GM10248 (cell line): ENCODE data around the gene NSMCE1.
A peak's percentile ranks its signal among the peaks of the same experiment; 100 is the strongest.

Experiments used
- CTCF ChIA-PET: fragments of 300-600 bp; sonication (Branson Sonifier 250); formaldehyde crosslinking; extraction: SDS; loops from one replicate; lab custom pipeline; 2021; ENCODE audit warnings: antibody characterized with exemption; lab: Yijun Ruan, JAX
- POLR2A ChIA-PET: fragments of 350-650 bp; sonication (Branson Sonifier 250); formaldehyde crosslinking; extraction: SDS; loops from one replicate; lab custom pipeline; 2020; ENCODE audit warnings: antibody characterized with exemption; lab: Yijun Ruan, JAX
- DNase-seq: peaks from one replicate; pipeline ENCODE4 v3.0.0; 2012; ENCODE audit errors: extremely low spot score
- CTCF ChIP-seq: IDR thresholded peaks from 2 replicates; pipeline ENCODE4 v1.5.1; 2012; ENCODE audit warnings: mild to moderate bottlenecking, low read depth; ENCODE audit errors: extremely low read depth, missing control alignments, control extremely low read depth

The NSMCE1 gene

GRCh38 chr16:27238591-27238990, 30.0 kb downstream of the NSMCE1 start:
- no peak for TF ChIP-seq CTCF
- DNase-seq, result no peak
- CTCF ChIA-PET, result interaction anchor here (0.9 to 10.0 kb wide), 6 partner anchors 11 to 221 kb away, joined by 3 to 127 read pairs (median 9); no protein-coding TSS in a partner anchor
- POLR2A ChIA-PET, result no interaction called here

- POLR2A ChIA-PET, result interaction anchor here (0.5 kb wide), 1 partner anchor 183 kb away, joined by 8 read pairs; no protein-coding TSS in a partner anchor
- DNase-seq, result peak; percentile 37
- TF ChIP-seq CTCF, result no peak
- CTCF ChIA-PET, result interaction anchor here (0.8 to 10.0 kb wide), 9 partner anchors 9 to 221 kb away, joined by 3 to 127 read pairs (median 5); no protein-coding TSS in a partner anchor
Measured at GRCh38 chr16:27238016-27238587, 30.5 kb downstream of the NSMCE1 start.

- ChIA-PET POLR2A (interaction anchor here (0.5 kb wide), 1 partner anchor 183 kb away, joined by 8 read pairs; no protein-coding TSS in a partner anchor), CTCF (interaction anchor here (0.8 to 10.0 kb wide), 11 partner anchors 8 to 222 kb away, joined by 3 to 127 read pairs (median 23); partner anchors contain the start of gene KDM8)
- no peak for TF ChIP-seq CTCF
- peak; percentile 80 for DNase-seq
Measured at GRCh38 chr16:27237219-27238015, 31.2 kb downstream of the NSMCE1 start.

- POLR2A ChIA-PET, result no interaction called here
Measured at GRCh38 chr16:27236635-27237218, 31.8 kb downstream of the NSMCE1 start.

GRCh38 chr16:27235938-27236245, 32.7 kb downstream of the NSMCE1 start:
- no peak for TF ChIP-seq CTCF
- ChIA-PET POLR2A (no interaction called here), CTCF (interaction anchor here (1.0 to 10.0 kb wide), 30 partner anchors 10 to 227 kb away, joined by 3 to 127 read pairs (median 10); partner anchors contain the start of genes IL21R and KDM8)
- no peak for DNase-seq

More at GRCh38 chr16:27236635-27237218, 31.8 kb downstream of the NSMCE1 start:
- CTCF ChIA-PET, result interaction anchor here (1.1 to 10.0 kb wide), 14 partner anchors 10 to 222 kb away, joined by 3 to 127 read pairs (median 22); partner anchors contain the start of gene KDM8
- no peak for DNase-seq
- TF ChIP-seq CTCF, result no peak

- POLR2A ChIA-PET, result no interaction called here
- peak; percentile 68 for DNase-seq
- TF ChIP-seq CTCF, result peak; percentile 84
- CTCF ChIA-PET, result interaction anchor here (0.6 to 10.0 kb wide), 50 partner anchors 9 to 227 kb away, joined by 3 to 127 read pairs (median 7); partner anchors contain the start of genes IL21R, KDM8 and NSMCE1
Measured at GRCh38 chr16:27235055-27235937, 33.3 kb downstream of the NSMCE1 start.
